Mesenchymal stem cell (in vitro differentiated cells and primary cell): Measurements from ENCODE around the gene THBS1.

Source experiments
- DNase-seq: peaks from one replicate; pipeline ENCODE4 v3.0.0-alpha.2; 2013
- H2AFZ ChIP-seq: one replicate; pipeline ENCODE4 v1.6.1; 2013; ENCODE audit warnings: low read depth, mild to moderate bottlenecking, control low read depth, inconsistent platforms, low read length, moderate library complexity
- H2AK5ac ChIP-seq: 2 replicates; pipeline ENCODE4 v1.6.1; 2013; ENCODE audit warnings: low read length, moderate library complexity, mild to moderate bottlenecking, inconsistent platforms; ENCODE audit not compliant: severe bottlenecking
- H2BK120ac ChIP-seq: one replicate; pipeline ENCODE4 v1.6.1; 2013; ENCODE audit warnings: low read depth, mild to moderate bottlenecking, inconsistent platforms, low read length, moderate library complexity
- H2BK12ac ChIP-seq, 2 experiments: one replicate each; pipeline ENCODE4 v1.6.1; 2013; ENCODE audit warnings: inconsistent platforms in 2 of 2, low read length in 2 of 2, mild to moderate bottlenecking in 2 of 2, moderate library complexity in 2 of 2, control low read depth in 1 of 2
- H2BK15ac ChIP-seq: one replicate; pipeline ENCODE4 v1.6.1; 2013; ENCODE audit warnings: mild to moderate bottlenecking, low read depth, inconsistent platforms; ENCODE audit not compliant: poor library complexity, severe bottlenecking
- H2BK5ac ChIP-seq: 2 replicates; pipeline ENCODE4 v1.6.1; 2013; ENCODE audit warnings: low read depth, mild to moderate bottlenecking, low read length, control low read depth, inconsistent platforms; ENCODE audit not compliant: poor library complexity, severe bottlenecking
- H3K14ac ChIP-seq, 2 experiments: one replicate each; pipeline ENCODE4 v1.6.1; 2013; ENCODE audit warnings: inconsistent platforms in 2 of 2, low read length in 2 of 2, control low read depth in 1 of 2, mild to moderate bottlenecking in 1 of 2, moderate library complexity in 1 of 2
- H3K18ac ChIP-seq, 2 experiments: one replicate each; pipeline ENCODE4 v1.6.1; 2013; ENCODE audit warnings: inconsistent platforms in 2 of 2, low read length in 2 of 2, control low read depth in 1 of 2, low read depth in 1 of 2, mild to moderate bottlenecking in 1 of 2
- H3K23ac ChIP-seq, 2 experiments: one replicate each; pipeline ENCODE4 v1.6.1; 2013; ENCODE audit warnings: inconsistent platforms in 2 of 2, low read length in 2 of 2, mild to moderate bottlenecking in 2 of 2, moderate library complexity in 2 of 2, control low read depth in 1 of 2
- H3K27ac ChIP-seq: 2 replicates; pipeline ENCODE4 v1.5.1; 2013; ENCODE audit warnings: mild to moderate bottlenecking, moderate library complexity, low read length, control low read depth, inconsistent platforms; ENCODE audit not compliant: poor library complexity, severe bottlenecking
- H3K27me3 ChIP-seq, 2 experiments: 2 replicates each; pipeline versions ENCODE4 v1.6.1 to v1.7.0; 2013; ENCODE audit warnings: low read length in 2 of 2, mild to moderate bottlenecking in 2 of 2, moderate library complexity in 2 of 2, control low read depth in 1 of 2, inconsistent platforms in 1 of 2; ENCODE audit not compliant: control insufficient read depth in 1 of 2, insufficient read depth in 1 of 2
- H3K36me3 ChIP-seq, 2 experiments: 2 replicates each; pipeline versions ENCODE4 v1.6.1 to v1.7.0; 2013; ENCODE audit warnings: low read length in 2 of 2, control low read depth in 1 of 2, inconsistent platforms in 1 of 2, low read depth in 1 of 2, mild to moderate bottlenecking in 1 of 2; ENCODE audit not compliant: insufficient read depth in 2 of 2, control insufficient read depth in 1 of 2
- H3K4ac ChIP-seq, 2 experiments: one replicate each; pipeline ENCODE4 v1.6.1; 2013; ENCODE audit warnings: inconsistent platforms in 2 of 2, low read length in 2 of 2, mild to moderate bottlenecking in 2 of 2, moderate library complexity in 2 of 2, control low read depth in 1 of 2, low read depth in 1 of 2
- H3K4me1 ChIP-seq: 2 replicates; pipeline ENCODE4 v1.6.1; 2013; ENCODE audit warnings: low read depth, low read length, control low read depth; ENCODE audit not compliant: control insufficient read depth, insufficient read depth
- H3K4me2 ChIP-seq: 2 replicates; pipeline ENCODE4 v1.6.1; 2013; ENCODE audit warnings: low read length, mild to moderate bottlenecking, inconsistent platforms; ENCODE audit not compliant: poor library complexity, severe bottlenecking
- H3K4me3 ChIP-seq, 2 experiments: 2 replicates each; pipeline versions ENCODE4 v1.5.1 to v1.7.0; 2013; ENCODE audit warnings: low read length in 2 of 2, mild to moderate bottlenecking in 2 of 2, control low read depth in 1 of 2, low read depth in 1 of 2; ENCODE audit not compliant: insufficient read depth in 1 of 2
- H3K79me1 ChIP-seq: replicated peaks from 2 replicates; pipeline ENCODE4 v1.6.1; 2013; ENCODE audit warnings: mild to moderate bottlenecking, control low read depth, low read length, inconsistent platforms; ENCODE audit not compliant: poor library complexity, severe bottlenecking
- H3K9ac ChIP-seq: 2 replicates; pipeline ENCODE4 v1.7.0; 2013; ENCODE audit warnings: mild to moderate bottlenecking, low read length, moderate library complexity
- H3K9me3 ChIP-seq: 2 replicates; pipeline ENCODE4 v1.7.0; 2013; ENCODE audit warnings: mild to moderate bottlenecking, low read length; ENCODE audit not compliant: control insufficient read depth
- H4K8ac ChIP-seq: one replicate; pipeline ENCODE4 v1.6.1; 2013; ENCODE audit warnings: inconsistent platforms, mild to moderate bottlenecking, low read length, moderate library complexity
- H4K91ac ChIP-seq: one replicate; pipeline ENCODE4 v1.6.1; 2013; ENCODE audit warnings: mild to moderate bottlenecking, low read length, inconsistent platforms
- WGBS: methylation state at CpG from one replicate; pipeline ENCODE4 v1.1.7; 2013; ENCODE audit warnings: mixed read lengths; 5-methylcytosine and 5-hydroxymethylcytosine counted together

Gene THBS1

DNA sequence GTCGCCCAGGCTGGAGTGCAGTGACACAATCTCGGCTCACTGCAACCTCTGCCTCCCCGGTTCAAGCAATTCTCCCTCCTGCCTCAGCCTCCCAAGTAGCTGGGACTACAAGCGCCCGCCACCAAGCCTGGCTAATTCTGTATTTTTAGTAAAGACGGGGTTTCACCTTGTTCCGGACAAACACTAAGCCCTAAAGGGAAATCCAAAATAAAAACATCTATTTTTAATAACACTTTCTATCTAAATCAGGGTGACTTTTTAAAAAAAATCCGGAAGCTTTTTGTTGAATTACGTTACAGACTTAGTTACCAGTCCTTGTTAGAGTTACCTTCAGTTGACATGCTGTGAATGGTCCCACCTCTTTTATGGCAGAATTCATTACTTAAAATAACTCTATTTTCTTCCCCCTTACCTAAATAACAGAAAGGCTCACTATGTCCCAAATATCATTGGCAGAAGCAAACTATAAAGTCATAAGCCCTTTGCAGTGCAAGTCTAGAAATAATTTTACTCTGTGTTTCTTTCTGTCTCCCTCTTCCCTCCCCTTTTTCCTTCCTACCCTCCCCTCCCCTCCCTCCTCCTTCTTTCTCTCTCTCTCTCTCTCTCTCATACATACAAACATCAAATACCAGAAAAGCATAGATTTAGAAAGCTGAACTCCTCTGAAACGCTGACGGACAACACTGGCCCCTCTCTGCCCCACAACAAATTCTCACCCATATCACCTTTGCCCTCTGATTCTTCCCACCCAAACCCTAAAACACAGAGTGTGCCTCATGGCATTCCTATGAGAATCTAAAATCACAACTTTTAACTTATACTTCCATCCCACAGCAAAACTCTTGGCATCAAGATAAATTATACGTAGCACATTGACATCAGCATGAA is 18.3 kb downstream of the THBS1 start:
- Histone ChIP-seq H3K23ac (no peak overlapping the region), H2BK5ac (no peak overlapping the region), H2AFZ (no peak overlapping the region), H3K4ac (no peak overlapping the region), H3K36me3 (peaks cover 8 to 27% of the 10 kb centered on the region in 2 experiments), H3K9ac (no peak overlapping the region), H2BK12ac (no peak overlapping the region), H3K9me3 (no peaks in the 10 kb centered on the region), H4K8ac (no peak overlapping the region), H4K91ac (no peak overlapping the region), H3K14ac (no peak overlapping the region), H3K79me1 (no peaks in the 10 kb centered on the region), H3K4me3 (no peak overlapping the region), H3K18ac (no peak overlapping the region), H2BK120ac (no peak overlapping the region), H3K27ac (peak overlapping the region; percentile 51), H3K27me3 (no peaks in the 10 kb centered on the region), H3K4me1 (peaks cover 5% of the 10 kb centered on the region), H3K4me2 (no peak overlapping the region), H2AK5ac (peak overlapping the region; percentile 66), H2BK15ac (no peak overlapping the region)
- WGBS, result 74% methylated on average over 11 of the region's 12 CpGs
- peak; percentile 52 for DNase-seq

- 95% methylated on average over 2 of the region's 2 CpGs for WGBS
- Histone ChIP-seq H3K4me1 (peaks cover 5% of the 10 kb centered on the region), H3K4me2 (no peak overlapping the region), H3K23ac (no peak overlapping the region), H2AK5ac (no peak overlapping the region), H2BK120ac (no peak overlapping the region), H3K4me3 (no peak overlapping the region), H2AFZ (no peak overlapping the region), H3K4ac (no peak overlapping the region), H2BK5ac (no peak overlapping the region), H2BK15ac (no peak overlapping the region), H2BK12ac (no peak overlapping the region), H3K9ac (no peak overlapping the region), H3K36me3 (peaks cover 8 to 21% of the 10 kb centered on the region in 2 experiments), H3K18ac (no peak overlapping the region), H3K79me1 (no peaks in the 10 kb centered on the region), H3K14ac (no peak overlapping the region), H3K27me3 (no peaks in the 10 kb centered on the region), H3K27ac (no peak overlapping the region), H4K91ac (no peak overlapping the region), H4K8ac (no peak overlapping the region), H3K9me3 (no peaks in the 10 kb centered on the region)
- DNase-seq, result peak; percentile 29
Observed at GRCh38 chr15:39599871-39600270, 19.0 kb downstream of the THBS1 start.

DNA sequence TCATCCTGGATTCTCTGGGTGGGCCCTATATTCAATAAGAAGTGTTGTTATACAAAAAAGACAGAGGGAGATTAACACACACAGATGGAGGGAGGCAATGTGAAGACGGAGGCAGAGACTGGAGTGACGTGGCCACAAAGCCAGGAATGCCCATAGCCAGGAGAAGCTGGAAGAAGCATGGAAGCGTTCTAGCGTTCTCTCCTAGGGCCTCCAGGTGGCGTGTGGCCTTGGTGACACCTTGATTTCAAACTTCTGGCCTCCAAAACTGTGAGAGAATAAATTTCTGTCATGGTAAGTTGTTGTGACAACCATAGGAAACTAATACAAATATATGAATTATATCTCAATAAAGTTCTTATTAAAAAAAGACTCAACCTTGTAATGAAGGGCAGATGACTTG is 21.3 kb downstream of the THBS1 start:
- Histone ChIP-seq H3K9me3 (peaks cover 3% of the 10 kb centered on the region), H3K79me1 (no peaks in the 10 kb centered on the region), H4K8ac (no peak overlapping the region), H3K18ac (no peak overlapping the region), H3K9ac (no peak overlapping the region), H2BK5ac (no peak overlapping the region), H3K4me1 (no peaks in the 10 kb centered on the region), H2BK120ac (no peak overlapping the region), H4K91ac (no peak overlapping the region), H3K4ac (no peak overlapping the region), H3K4me2 (no peak overlapping the region), H3K14ac (no peak overlapping the region), H2BK12ac (no peak overlapping the region), H3K27me3 (no peaks in the 10 kb centered on the region), H3K27ac (no peak overlapping the region), H3K36me3 (no peaks in the 10 kb centered on the region), H3K23ac (no peak overlapping the region), H2BK15ac (no peak overlapping the region), H2AFZ (no peak overlapping the region), H2AK5ac (no peak overlapping the region), H3K4me3 (no peak overlapping the region)
- DNase-seq, result peak; percentile 17
- 75% methylated on average over 4 of the region's 5 CpGs for WGBS

DNA sequence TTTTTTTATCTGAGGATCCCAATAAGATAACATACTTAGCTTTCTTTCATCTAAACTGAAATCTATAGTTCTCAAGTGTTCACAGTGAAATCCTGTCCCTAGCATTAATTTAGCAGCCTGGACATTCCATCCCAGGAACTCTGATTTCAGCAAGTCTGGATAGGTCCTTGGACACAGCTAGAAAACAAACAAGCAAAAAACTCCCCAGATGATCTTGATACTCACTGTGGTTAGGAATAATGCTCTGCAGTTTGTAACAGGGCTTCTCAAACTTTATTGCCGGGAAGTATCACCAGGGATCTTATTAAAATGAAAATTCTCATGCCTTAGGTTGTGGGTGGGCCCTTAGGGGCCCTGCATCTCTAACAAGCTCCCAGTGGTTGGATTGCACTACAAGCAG is 24.3 kb downstream of the THBS1 start:
- H3K9me3 ChIP-seq, result peaks cover 32% of the 10 kb centered on the region
- no peaks in the 10 kb centered on the region for H3K4me1 ChIP-seq
- H2BK120ac ChIP-seq, result no peak overlapping the region
- H3K36me3 ChIP-seq, result no peaks in the 10 kb centered on the region
- no peak overlapping the region for H2BK15ac ChIP-seq
- no peak overlapping the region for H2BK12ac ChIP-seq
- no peak overlapping the region for H4K8ac ChIP-seq
- no peaks in the 10 kb centered on the region for H3K27me3 ChIP-seq
- no peak overlapping the region for H3K4ac ChIP-seq
- H3K4me2 ChIP-seq, result no peak overlapping the region
- H3K14ac ChIP-seq, result no peak overlapping the region
- no peaks in the 10 kb centered on the region for H3K79me1 ChIP-seq
- H2AFZ ChIP-seq, result no peak overlapping the region
- no peak overlapping the region for H2AK5ac ChIP-seq
- WGBS, result 95% methylated on average over 1 of the region's 1 CpG
- H3K9ac ChIP-seq, result no peak overlapping the region
- no peak overlapping the region for H3K27ac ChIP-seq
- peak; percentile 9 for DNase-seq
- H3K4me3 ChIP-seq, result no peak overlapping the region
- H4K91ac ChIP-seq, result no peak overlapping the region
- H2BK5ac ChIP-seq, result no peak overlapping the region
- H3K18ac ChIP-seq, result no peak overlapping the region
- H3K23ac ChIP-seq, result no peak overlapping the region
